RWPE2 (cell line): ENCODE results near the gene MYDGF.
"Not testable (repeated sequence)": the region's sequence is repeated elsewhere in the genome, so short reads cannot be mapped to it uniquely, and the experiment has no call there.

Source experiments
- ATAC-seq: fragments of 200-7000 bp; cut with Tn5 transposase; 3 replicates; pipeline ENCODE4 v1.9.1; 2021; ENCODE audit warnings: low read depth
- DNase-seq: peaks from one replicate; pipeline ENCODE4 v3.0.0-alpha.2; 2020; ENCODE audit warnings: low spot score
- H3K27ac ChIP-seq: fragments of 450-650 bp; 2 replicates; pipeline ENCODE4 v1.5.1; 2017; ENCODE audit warnings: mild to moderate bottlenecking; ENCODE audit not compliant: poor library complexity, severe bottlenecking
- H3K27me3 ChIP-seq: fragments of 250-450 bp; sonication (Bioruptor Pico); 2 replicates; pipeline ENCODE4 v1.5.1; 2021; ENCODE audit warnings: mild to moderate bottlenecking, moderate library complexity; ENCODE audit not compliant: insufficient read depth, poor library complexity, severe bottlenecking
- H3K36me3 ChIP-seq: fragments of 250-450 bp; sonication (Bioruptor Pico); 2 replicates; pipeline ENCODE4 v1.5.1; 2020; ENCODE audit warnings: low read depth, mild to moderate bottlenecking, moderate library complexity
- H3K4me1 ChIP-seq: fragments of 250-450 bp; sonication (Bioruptor Pico); 2 replicates; pipeline ENCODE4 v1.5.1; 2021; ENCODE audit warnings: mild to moderate bottlenecking, moderate library complexity; ENCODE audit not compliant: insufficient read depth, poor library complexity, severe bottlenecking
- H3K4me3 ChIP-seq: fragments of 250-450 bp; sonication (Bioruptor Pico); 2 replicates; pipeline ENCODE4 v1.5.1; 2021; ENCODE audit warnings: mild to moderate bottlenecking, moderate library complexity; ENCODE audit not compliant: severe bottlenecking
- H3K9me3 ChIP-seq: fragments of 250-450 bp; sonication (Bioruptor Pico); 2 replicates; pipeline ENCODE4 v1.5.1; 2021; ENCODE audit warnings: mild to moderate bottlenecking, moderate library complexity; ENCODE audit not compliant: severe bottlenecking
- TF ChIP-seq, protein P1 (sequence below): fragments of 450-650 bp; IDR thresholded peaks from one replicate; pipeline ENCODE4 v1.5.1; 2017; ENCODE audit warnings: mild to moderate bottlenecking, moderate library complexity; ENCODE audit not compliant: poor library complexity, severe bottlenecking

Gene MYDGF

DNA sequence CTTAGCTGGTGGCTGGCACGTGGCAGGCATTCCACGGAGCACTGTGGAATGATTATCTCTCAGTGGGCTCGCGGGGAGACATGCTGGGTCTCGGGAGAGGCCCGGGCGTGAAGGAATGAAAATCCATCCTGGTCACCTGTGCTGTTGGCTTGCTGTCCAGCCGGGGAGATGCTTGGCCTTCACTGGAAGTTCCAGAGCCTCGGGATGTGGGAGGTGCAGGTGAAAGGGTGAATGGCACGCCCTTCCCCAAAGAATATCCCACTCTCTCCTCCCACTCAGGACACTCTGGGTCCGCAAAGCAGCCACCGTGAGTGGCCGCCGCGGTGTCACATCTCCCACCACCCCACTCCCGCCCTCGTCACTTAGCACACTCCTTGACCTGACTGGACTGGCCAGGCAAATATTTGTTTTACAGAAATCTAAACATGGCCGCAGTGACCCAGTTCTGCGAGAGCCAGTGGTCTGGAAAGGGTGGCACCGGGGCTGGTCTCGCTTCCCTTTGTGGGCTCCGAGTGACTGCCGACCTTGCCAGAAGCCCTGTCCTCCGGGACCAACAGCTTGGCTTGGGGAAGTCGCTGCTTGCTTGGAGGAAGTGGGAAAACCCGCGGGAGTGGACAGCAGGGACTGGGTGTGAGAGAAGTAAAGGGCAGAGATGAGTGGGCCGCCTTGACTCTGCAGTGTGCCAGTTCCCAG is 45.5 kb upstream of the MYDGF start:
- Histone ChIP-seq H3K27me3 (no peaks in the 10 kb centered on the region), H3K4me1 (peaks cover 34% of the 10 kb centered on the region), H3K36me3 (peaks cover 90% of the 10 kb centered on the region), H3K4me3 (no peak overlapping the region), H3K9me3 (no peaks in the 10 kb centered on the region), H3K27ac (peak overlapping the region; percentile 99)
- ATAC-seq (no peak), DNase-seq (no peak)
- TF ChIP-seq, protein P1, sequence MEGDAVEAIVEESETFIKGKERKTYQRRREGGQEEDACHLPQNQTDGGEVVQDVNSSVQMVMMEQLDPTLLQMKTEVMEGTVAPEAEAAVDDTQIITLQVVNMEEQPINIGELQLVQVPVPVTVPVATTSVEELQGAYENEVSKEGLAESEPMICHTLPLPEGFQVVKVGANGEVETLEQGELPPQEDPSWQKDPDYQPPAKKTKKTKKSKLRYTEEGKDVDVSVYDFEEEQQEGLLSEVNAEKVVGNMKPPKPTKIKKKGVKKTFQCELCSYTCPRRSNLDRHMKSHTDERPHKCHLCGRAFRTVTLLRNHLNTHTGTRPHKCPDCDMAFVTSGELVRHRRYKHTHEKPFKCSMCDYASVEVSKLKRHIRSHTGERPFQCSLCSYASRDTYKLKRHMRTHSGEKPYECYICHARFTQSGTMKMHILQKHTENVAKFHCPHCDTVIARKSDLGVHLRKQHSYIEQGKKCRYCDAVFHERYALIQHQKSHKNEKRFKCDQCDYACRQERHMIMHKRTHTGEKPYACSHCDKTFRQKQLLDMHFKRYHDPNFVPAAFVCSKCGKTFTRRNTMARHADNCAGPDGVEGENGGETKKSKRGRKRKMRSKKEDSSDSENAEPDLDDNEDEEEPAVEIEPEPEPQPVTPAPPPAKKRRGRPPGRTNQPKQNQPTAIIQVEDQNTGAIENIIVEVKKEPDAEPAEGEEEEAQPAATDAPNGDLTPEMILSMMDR, result no peak

DNA sequence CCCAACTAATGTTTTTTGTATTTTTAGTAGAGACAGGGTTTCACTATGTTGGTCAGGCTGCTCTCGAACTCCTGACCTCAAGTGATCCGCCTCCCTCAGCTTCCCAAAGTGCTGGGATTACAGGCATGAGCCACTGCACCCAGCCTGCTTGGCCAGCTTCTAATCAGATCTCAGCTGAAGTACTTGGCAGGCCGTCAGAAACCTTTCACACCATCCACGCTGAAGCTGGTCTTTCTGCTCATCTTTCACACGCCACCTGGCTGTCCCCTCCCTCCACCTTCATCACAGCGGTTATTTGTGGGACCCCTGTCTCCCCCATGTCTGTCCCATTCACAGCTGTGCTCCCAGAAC is 45.0 kb upstream of the MYDGF start:
- not testable (repeated sequence) for H3K27me3 ChIP-seq, H3K4me3 ChIP-seq, H3K9me3 ChIP-seq, DNase-seq, ATAC-seq
- Histone ChIP-seq H3K36me3 (peaks cover 90% of the 10 kb centered on the region), H3K27ac (peak overlapping the region; percentile 99), H3K4me1 (peaks cover 34% of the 10 kb centered on the region)

DNA sequence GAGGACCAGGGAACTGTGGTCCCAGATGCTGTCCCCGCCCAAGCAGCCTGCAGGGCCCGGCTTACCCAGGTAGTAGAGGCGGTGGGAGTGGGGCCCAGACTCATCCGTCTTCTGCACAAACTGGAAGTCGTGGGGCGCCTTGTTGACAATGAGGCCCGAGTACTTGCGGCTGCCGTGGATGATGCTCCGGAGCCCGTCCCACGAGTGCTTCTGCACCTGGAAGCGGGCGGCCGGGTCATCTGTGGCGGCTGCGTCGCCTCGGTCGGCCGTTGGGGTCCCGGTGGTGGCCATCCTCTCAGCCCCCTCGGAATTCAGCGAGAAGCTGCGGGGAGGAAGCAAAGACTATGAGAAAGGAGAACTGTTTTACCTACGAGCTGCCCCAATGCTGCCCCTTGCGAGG is 43.9 kb upstream of the MYDGF start:
- TF ChIP-seq, protein P1, result no peak
- Histone ChIP-seq H3K4me1 (peaks cover 34% of the 10 kb centered on the region), H3K4me3 (no peak overlapping the region), H3K36me3 (peaks cover 91% of the 10 kb centered on the region), H3K9me3 (no peaks in the 10 kb centered on the region), H3K27me3 (no peaks in the 10 kb centered on the region), H3K27ac (peak overlapping the region; percentile 99)
- DNase-seq (no peak), ATAC-seq (no peak)

DNA sequence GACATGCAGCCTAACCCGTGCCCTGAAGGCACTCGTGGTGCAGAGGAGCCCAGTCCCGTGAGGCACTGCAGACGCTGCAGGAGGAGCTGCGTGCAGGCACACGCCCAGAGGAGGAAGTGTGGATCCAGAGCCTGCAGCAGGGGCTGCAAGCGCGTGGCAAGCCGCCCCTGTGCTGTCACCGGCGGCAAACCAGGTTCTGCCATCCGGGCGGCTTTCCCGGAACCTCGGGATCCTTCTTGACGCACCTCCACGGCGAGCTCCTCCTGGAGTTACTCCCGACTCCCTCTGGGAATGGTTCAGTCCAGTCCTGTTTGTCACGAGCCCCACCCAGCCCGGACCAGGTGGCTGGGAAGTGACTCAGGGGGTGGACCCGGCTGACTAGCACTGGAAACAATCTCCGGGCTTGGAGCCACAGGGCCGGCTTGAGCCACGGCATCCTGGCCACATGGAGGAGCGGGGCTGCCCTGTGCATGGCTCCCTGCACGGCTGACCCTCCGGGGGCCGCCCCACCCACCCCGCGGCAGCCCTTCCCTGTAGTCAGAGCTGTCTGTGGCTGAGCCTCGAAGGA is 43.3 kb upstream of the MYDGF start:
- TF ChIP-seq, protein P1, result no peak
- ATAC-seq (peak; percentile 77), DNase-seq (peak; percentile 98)
- Histone ChIP-seq H3K27me3 (no peaks in the 10 kb centered on the region), H3K4me3 (no peak overlapping the region), H3K36me3 (peaks cover 91% of the 10 kb centered on the region), H3K27ac (peak overlapping the region; percentile 99), H3K9me3 (no peaks in the 10 kb centered on the region), H3K4me1 (peaks cover 32% of the 10 kb centered on the region)

DNA sequence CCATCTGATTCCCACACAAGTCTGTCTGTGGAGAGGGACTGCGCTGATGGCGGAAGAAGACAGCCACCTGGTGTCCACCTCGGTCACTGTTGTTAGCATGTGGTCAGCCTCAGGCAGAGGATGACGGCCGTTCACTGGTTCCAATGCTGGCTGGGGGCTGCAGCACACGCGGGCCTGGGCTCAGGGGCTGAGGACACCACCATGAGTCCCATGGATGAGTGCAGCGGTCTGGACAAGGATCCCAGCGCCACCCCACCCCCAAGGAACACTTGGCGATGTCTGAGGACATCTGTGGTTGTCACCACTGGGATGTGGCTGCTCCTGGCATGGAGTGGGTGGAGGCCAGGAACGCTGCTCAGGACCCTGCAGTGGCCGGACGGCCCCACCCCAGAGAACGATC is 42.6 kb upstream of the MYDGF start:
- H3K36me3 ChIP-seq, result peaks cover 91% of the 10 kb centered on the region
- H3K4me3 ChIP-seq, result no peak overlapping the region
- H3K9me3 ChIP-seq, result no peaks in the 10 kb centered on the region
- no peaks in the 10 kb centered on the region for H3K27me3 ChIP-seq
- TF ChIP-seq, protein P1, result no peak
- no peak for DNase-seq
- peak overlapping the region; percentile 99 for H3K27ac ChIP-seq
- ATAC-seq, result no peak
- H3K4me1 ChIP-seq, result peaks cover 32% of the 10 kb centered on the region
